CD4-positive, alpha-beta T cell treated with Interferon gamma for 1 hour (primary cell): ENCODE results near the gene LCE1D.

Experiments
- DNase-seq: peaks from one replicate; pipeline ENCODE4 v3.0.0-alpha.2; 2020

LCE1D gene

GRCh38 chr1:152817309-152817708, 20.8 kb downstream of the LCE1D start:
- DNase-seq: no peak

- no peak for DNase-seq
These were observed 26.8 kb downstream of the LCE1D start for GRCh38 chr1:152823294-152823693.

DNA sequence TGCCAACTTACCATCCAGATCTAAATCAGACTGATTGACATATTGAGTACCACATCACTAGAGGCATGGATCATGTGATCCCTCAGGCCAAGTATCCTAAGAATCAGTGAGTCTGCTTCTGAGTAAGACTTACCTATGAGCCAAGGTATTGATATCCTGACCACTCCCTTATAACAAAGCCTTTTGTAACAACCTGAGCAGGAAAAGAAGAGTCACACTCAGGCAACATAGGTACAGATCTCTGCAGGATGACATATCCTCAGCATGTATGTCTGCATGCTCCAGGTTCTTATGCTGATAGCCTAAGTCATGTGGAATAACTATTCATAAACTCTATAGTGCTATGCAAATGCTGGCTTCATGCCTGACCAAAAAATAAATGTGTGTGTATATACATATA, 28.4 kb downstream of the LCE1D start:
- no peak for DNase-seq

GRCh38 chr1:152827173-152827572, 30.7 kb downstream of the LCE1D start, which contains the start of gene LCE1A:
TSS of gene LCE1A (plus strand) at chr1:152827473. CDS start at chr1:152827473, 0 bp downstream.
- no peak for DNase-seq

DNA sequence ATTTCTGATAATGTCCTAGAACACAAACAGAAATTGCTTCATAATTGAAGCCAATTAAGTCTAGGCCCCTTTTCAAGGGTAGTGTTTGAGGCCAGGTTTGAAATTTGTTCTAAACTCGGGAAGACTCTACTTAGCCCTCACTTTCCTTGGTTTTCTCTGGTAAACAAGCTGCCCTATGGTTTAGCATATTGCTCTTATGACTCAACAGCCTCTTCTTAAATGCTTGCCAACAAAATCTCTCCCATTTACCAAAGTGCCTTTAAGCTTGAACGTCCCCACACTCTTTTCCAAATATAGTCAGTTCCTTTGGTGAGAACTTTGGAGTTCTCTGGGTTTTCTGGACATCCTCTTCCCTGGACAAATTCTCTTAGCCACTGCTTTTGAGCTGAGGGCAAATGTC, 40.3 kb downstream of the LCE1D start:
- no peak for DNase-seq

DNA sequence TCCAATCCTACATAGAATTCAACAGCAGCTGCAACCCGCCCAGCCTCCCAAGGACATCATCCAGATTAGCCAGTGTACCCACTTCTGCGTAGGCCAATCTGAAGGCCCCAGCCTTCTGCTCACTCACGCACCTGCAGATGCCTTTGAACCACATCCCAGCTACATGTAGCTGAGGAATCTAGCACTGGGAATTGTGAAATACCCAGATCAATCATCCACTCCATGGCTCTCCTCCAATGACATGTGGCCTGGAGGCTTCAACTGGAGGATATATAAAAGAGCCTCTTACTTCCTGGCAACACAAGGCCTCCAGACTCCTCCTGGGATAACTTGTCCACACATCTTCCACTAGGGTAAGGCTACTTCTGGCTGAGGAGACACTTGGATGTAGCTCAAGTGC, 46.0 kb downstream of the LCE1D start, which contains the start of gene LCE6A:
LCE6A (plus strand) TSS at position 301 of the 400 bp plus-strand sequence. CDS start 665 bp downstream, outside the sequence.
- DNase-seq: no peak
